ENCODE results near the gene PLCB3.

GRCh38 chr11:64224891-64225607 is 26.3 kb upstream of the PLCB3 start:
- TF ChIP-seq POLR2A (IDR thresholded peaks at IDR 0.05; ENCODE audit: low read depth, low read length): 0 out of 2 replicates have a peak, but pooled peaks have one; percentile 52
- TF ChIP-seq POLR2AphosphoS5 (IDR thresholded peaks at IDR 0.05; ENCODE audit: low read depth, low read length): no peak

Data from GM12892 (cell line).